ENCODE data around the gene NLRP9. TPM values are rescaled to one million over a fixed set of nuclear protein-coding genes. Genes with fewer than 3 reads are reported as not detected.
A peak's percentile ranks its signal among the peaks of the same experiment; 100 is the strongest.

NLRP9 gene
- total and polyA plus RNA-seq, 2 of the 8 experiments (the other 6 are each of a cell fraction or from before 2014, with no cell fraction given): not detected

- Histone ChIP-seq H3K36me3 (ENCODE audit: control insufficient read depth in 2 of 4, insufficient read depth in 4 of 4, low read length in 3 of 4) (peaks cover 14 to 24% (median 22%) of the 10 kb centered on the region in 4 experiments), H3K79me2 (ENCODE audit: control insufficient read depth in 1 of 2, insufficient read depth in 2 of 2, low read length in 2 of 2) (peaks cover 21 to 68% of the 10 kb centered on the region in 2 experiments), H4K91ac (replicated peaks; ENCODE audit: insufficient read length, low read length) (no peak overlapping the region), H3K23ac (ENCODE audit: insufficient read length) (no peak overlapping the region), H3K4me2 (ENCODE audit: insufficient read depth in 1 of 2, low read depth in 2 of 2, low read length in 2 of 2) (peak overlapping the region; percentile 58 to 63; a peak in 3 of 4 replicates), H3K27ac (ENCODE audit: low read depth, low read length) (no peak overlapping the region), H3K14ac (ENCODE audit: insufficient read length) (no peak overlapping the region), H3K4ac (replicated peaks; ENCODE audit: insufficient read length, low read depth, low read length) (no peak overlapping the region), H3K79me1 (ENCODE audit: low read depth, low read length) (peaks cover 12% of the 10 kb centered on the region), H3K18ac (ENCODE audit: extremely low read depth, low read length) (no peak overlapping the region), H3K4me1 (replicated peaks in 1 of 4; ENCODE audit: control insufficient read depth in 3 of 4, insufficient read depth in 4 of 4, low read length in 3 of 4) (peaks cover 0 to 11% (median 6%) of the 10 kb centered on the region in 4 experiments; a peak in 5 of 7 replicates), H4K8ac (ENCODE audit: extremely low read depth, insufficient read depth, low read length) (peak overlapping the region; percentile 59; the same call in 1 of the 2 replicates), H2BK15ac (ENCODE audit: low read length) (no peak overlapping the region), H2BK5ac (ENCODE audit: low read depth, low read length) (0 out of 2 replicates have a peak overlapping the region, but pooled peaks have one; percentile 78), H4K20me1 (replicated peaks in 1 of 2; ENCODE audit: control insufficient read depth in 1 of 2, insufficient read depth in 2 of 2, low read length in 2 of 2) (peaks cover 20 to 36% of the 10 kb centered on the region in 2 experiments), H2BK12ac (ENCODE audit: low read depth, low read length) (no peak overlapping the region), H3K27me3 (replicated peaks in 1 of 4; ENCODE audit: control insufficient read depth in 3 of 4, extremely low read depth in 1 of 4, insufficient read depth in 3 of 4, low read length in 3 of 4) (no peaks in the 10 kb centered on the region), H2BK120ac (replicated peaks; ENCODE audit: low read depth, low read length) (no peak overlapping the region), H3K23me2 (ENCODE audit: low read depth, low read length) (peaks cover 5% of the 10 kb centered on the region; the same call in 1 of the 2 replicates), H2AFZ (ENCODE audit: low read length) (no peak overlapping the region), H3K9ac (replicated peaks in 1 of 4; ENCODE audit: extremely low read depth in 1 of 4, low read depth in 3 of 4, low read length in 3 of 4) (0 out of 7 replicates have a peak overlapping the region, but pooled peaks of 1 of the 4 experiments have one; percentile 34), H4K5ac (ENCODE audit: insufficient read length, low read depth, low read length) (no peak overlapping the region), H3K9me3 (ENCODE audit: insufficient read depth in 2 of 2, low read depth in 1 of 2, low read length in 1 of 2) (no peaks in the 10 kb centered on the region), H2BK20ac (ENCODE audit: low read length) (no peak overlapping the region), H3K4me3 (ENCODE audit: extremely low read depth in 1 of 4, insufficient read depth in 2 of 4, low read depth in 3 of 4, low read length in 4 of 4) (peak overlapping the region in 2 of 4 experiments; percentile 83 to 91; a peak in 2 of 8 replicates), H2AK5ac (ENCODE audit: low read depth, low read length) (0 out of 2 replicates have a peak overlapping the region, but pooled peaks have one; percentile 65), H3K56ac (replicated peaks; ENCODE audit: insufficient read length, low read depth, low read length) (no peak overlapping the region)
- TF ChIP-seq EZH2 (IDR thresholded peaks at IDR 0.05; ENCODE audit: low read depth, low read length, severe bottlenecking) (no peak), BCL11A (IDR thresholded peaks at IDR 0.05; ENCODE audit: low read depth in 2 of 2, low read length in 2 of 2) (no peak), TBP (IDR thresholded peaks at IDR 0.05; ENCODE audit: low read depth, low read length) (no peak)
- DNase-seq (ENCODE audit: low read depth in 1 of 2, low spot score in 2 of 2) (no peak), FAIRE-seq (no peak)
- ChIA-PET CTCF (ENCODE audit: partially characterized antibody) (no interaction called here), POLR2A (ENCODE audit: partially characterized antibody) (interaction anchor here (0.9 to 2.5 kb wide), 8 partner anchors 9 to 34 kb away, joined by 3 to 18 read pairs (median 4); partner anchors contain the start of genes U2AF2 and ZNF580)
- 86% methylated on average over 1 of the region's 15 CpGs; no CpG with 5 or more reads in 1 of the 2 experiments for WGBS, 2 experiments (ENCODE audit: extremely low coverage in 1 of 2, insufficient coverage in 1 of 2, insufficient read length in 1 of 2, insufficient replicate concordance in 2 of 2, low coverage in 1 of 2, low lambda C conversion rate in 2 of 2, missing lambda C conversion rate in 1 of 2)
These were observed 64.3 kb downstream of the NLRP9 start for GRCh38 chr19:55673889-55674288.

All from H1 (cell line).